Lung microvascular endothelial cell (primary cell): ENCODE results near the gene BCKDK. TPM values are rescaled to one million over a fixed set of nuclear protein-coding genes. Genes with fewer than 3 reads are reported as not detected.

ENCODE experiments used
- DNase-seq, 2 donors: peaks; one replicate each; pipeline versions ENCODE4 v3.0.0 to v3.0.0-alpha.2; 2010; ENCODE audit warnings: low read depth in 2 of 2
- total RNA-seq: library from RNA; depleted of rRNA; stranded (reverse); fragments of >200 nt; gene quantifications from 2 replicates; pipeline ENCODE4 v1.2.1, GENCODE V29; 2014

The BCKDK gene
- total RNA-seq, 1 donor from 2014 or later = 12.3 TPM

DNA sequence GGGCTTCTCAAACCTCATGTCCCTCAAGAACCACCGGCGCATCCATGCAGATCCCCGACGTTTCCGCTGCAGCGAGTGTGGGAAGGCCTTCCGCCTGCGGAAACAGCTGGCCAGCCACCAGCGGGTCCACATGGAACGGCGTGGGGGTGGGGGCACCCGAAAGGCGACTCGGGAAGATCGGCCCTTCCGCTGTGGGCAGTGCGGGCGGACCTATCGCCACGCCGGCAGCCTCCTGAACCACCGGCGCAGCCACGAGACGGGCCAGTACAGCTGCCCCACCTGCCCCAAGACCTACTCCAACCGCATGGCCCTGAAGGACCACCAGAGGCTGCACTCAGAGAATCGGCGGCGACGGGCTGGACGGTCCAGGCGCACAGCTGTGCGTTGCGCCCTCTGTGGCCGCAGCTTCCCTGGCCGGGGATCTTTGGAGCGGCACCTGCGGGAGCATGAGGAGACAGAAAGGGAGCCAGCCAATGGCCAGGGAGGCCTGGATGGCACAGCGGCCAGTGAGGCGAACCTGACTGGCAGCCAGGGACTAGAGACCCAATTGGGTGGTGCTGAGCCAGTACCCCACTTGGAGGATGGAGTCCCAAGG, 28.1 kb upstream of the BCKDK start:
- DNase-seq = no peak

- no peak for DNase-seq
Observed at GRCh38 chr16:31080756-31081419, 27.3 kb upstream of the BCKDK start.

GRCh38 chr16:31081428-31082351, 26.5 kb upstream of the BCKDK start:
- no peak for DNase-seq

- DNase-seq = no peak
Observed at GRCh38 chr16:31082368-31083045, 25.7 kb upstream of the BCKDK start.

- no peak for DNase-seq
Observed at GRCh38 chr16:31083081-31083480, 25.1 kb upstream of the BCKDK start.

- no peak for DNase-seq
Observed at GRCh38 chr16:31083556-31083955, 24.6 kb upstream of the BCKDK start.

DNA sequence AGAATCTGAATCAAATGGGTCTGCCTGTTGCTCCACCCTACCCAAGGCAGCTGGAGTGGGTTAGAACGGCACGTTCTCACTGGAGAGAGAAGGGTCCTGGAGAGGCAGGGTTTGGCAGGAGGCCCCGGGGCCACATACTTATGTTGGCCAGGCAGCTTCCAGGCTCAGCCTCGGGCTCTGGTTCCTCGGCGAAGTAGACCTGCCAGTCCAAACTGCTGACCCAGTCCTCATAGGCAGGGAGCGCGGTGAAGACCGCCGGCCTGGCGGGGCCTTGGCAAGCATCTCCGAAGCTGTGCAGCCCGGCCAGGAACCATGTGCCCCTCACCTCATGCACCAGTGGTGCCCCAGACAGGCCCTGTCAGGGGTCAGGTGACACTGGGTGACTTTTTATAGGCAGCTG, 24.2 kb upstream of the BCKDK start:
- DNase-seq = no peak

- DNase-seq = no peak
Observed at GRCh38 chr16:31084584-31085302, 23.4 kb upstream of the BCKDK start.

GRCh38 chr16:31085411-31085810, 22.8 kb upstream of the BCKDK start:
- no peak for DNase-seq

DNA sequence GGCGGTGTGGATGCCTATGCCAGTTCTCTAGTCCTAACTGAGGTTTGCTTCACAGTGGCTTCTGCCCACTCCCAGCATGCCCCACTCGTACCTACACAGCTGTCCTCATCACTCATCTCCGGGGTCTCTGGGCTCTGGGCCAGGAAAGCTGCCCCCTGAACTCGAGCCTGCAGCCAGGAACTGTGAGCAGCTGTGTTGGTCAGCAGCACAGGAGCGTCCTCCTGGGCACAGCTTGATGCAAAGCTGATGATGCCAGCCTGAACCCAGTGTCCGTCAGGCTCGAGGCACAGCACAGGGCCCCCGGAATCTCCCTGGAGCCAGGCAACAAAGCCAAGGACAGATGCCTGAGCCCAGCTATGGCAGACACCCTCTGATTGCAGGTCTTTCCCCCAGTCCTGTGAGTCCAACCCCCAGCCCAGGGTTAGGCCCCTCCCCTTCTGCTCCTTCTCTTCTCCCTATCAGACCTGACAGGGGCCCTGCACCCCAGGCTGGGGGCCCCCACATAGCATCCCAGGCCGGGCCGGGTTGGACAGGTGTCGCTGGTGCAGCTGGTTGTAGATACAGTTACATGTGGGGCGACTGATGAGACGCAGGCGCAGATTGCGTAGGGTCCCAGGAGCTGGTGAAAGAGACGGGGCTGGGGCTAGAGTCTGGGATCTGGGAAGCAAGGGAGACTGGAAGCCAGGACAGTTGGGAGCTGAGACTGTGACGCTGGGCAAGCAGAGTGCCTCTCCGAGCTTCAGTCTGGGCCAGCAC, 22.1 kb upstream of the BCKDK start:
- DNase-seq = no peak

DNA sequence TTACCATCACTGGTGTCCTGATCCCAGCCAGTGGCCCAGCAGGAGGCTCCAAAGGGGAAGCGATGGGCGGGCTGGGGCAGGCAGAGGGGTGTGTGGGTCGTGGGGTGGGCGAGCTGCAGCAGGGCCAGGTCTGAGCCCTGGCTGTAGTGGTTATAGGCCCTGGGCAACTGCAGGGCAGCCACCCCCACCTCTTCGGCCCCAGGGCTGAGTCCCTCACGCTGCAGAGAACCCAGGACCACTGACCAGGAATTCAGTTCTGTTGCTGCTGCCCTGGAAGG, 21.6 kb upstream of the BCKDK start:
- DNase-seq = no peak

GRCh38 chr16:31087481-31087880, 20.7 kb upstream of the BCKDK start:
- DNase-seq = no peak

GRCh38 chr16:31087971-31088370, 20.2 kb upstream of the BCKDK start:
- DNase-seq = no peak

- DNase-seq = no peak
Observed at GRCh38 chr16:31088459-31089183, 19.6 kb upstream of the BCKDK start, which contains the start of gene PRSS53. TSS of gene PRSS53 (minus strand) at chr16:31088943. CDS start at chr16:31088809, 134 bp downstream.

DNA sequence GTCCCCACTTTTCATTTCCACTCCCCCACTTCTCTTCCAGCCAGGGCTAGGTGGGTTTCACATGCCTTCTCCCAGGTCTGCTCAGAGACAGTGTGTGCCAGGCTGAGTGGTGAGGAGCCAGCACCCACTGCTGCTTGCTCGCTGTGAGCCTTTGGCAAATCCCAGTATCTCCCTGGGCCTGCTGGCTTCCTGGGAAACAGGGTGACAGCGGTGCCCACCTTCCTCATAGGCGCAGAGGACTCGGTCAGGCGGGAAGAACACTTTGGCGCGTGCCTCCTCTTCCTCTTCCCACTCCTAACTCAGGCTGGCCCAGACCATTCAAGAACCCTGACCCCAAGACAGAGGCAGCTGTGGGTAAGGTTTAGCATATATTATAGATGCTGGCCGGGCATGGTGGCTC, 19.0 kb upstream of the BCKDK start:
- DNase-seq = no peak

DNA sequence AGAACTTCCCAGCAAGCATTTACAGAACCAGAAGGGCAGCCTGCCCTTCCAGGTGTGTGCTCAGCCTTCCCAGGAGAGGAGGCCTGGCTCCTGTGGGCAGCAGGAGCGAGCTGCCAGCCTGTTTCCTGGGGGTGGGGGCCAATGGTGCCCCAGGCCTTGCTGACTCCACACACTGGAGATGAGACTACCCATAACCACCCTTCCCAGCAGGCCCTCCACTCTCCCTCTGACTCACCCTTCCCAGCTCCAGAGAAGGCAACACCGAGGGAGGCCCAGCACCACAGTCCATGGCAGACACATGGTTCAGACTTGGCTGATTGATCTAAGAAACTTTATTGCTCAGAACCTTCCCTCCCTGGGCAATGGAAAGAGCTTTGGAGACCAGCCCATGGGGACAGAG, 17.6 kb upstream of the BCKDK start:
- no peak for DNase-seq

DNA sequence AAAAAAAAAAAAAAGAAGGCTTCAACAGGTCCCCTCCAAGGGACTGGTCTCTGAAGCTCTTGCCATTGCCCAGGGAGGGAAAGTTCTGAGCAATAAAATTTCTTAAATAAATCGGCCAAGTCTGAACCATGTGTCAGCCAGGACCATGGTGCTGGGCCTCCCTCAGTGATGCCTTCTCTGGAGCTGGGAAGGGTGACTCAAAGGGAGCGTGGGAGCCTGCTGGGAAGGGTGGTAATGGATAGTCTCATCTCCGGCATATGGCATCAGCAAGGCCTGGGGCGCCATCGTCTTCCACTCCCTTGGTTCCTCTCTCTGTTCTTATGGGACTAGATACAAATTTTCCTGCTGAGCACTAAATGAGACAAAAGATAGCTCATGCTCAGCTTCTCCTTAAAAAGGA, 15.9 kb upstream of the BCKDK start:
- DNase-seq = no peak

DNA sequence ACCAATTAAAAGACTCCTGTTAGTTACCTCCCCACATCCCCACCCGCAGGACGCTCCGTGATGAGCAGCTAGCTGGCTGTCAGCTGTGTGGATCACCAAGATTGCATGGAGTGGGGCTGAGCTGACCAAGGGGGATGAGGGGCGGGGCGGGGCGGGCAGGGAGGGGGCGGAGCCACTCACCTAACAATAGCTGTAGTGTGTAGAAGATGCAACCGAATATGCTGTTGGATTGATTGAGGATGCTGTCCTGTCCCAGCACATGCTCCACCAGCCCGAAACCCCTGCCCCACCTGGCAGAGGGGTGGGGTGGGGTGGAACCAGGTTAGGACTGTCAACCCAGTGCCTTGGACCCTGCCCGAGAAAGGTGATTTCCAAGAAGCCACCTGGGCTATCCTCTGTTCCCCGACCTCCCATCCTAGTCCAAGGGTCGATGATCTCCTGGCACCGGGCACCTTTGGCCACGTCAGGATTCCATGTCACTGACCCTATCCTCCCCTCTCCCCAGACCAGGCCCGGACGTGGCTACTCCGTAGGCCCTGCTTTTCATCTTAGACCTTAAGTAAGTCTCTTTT, 15.0 kb upstream of the BCKDK start:
- peak in 1 of 2 donors; percentile 27 for DNase-seq

- DNase-seq = no peak
Observed at GRCh38 chr16:31094088-31094423, 14.1 kb upstream of the BCKDK start.
